HFFc6 (cell line): Measurements from ENCODE around the gene KIAA1217. TPM values are rescaled to one million over a fixed set of nuclear protein-coding genes. Genes with fewer than 3 reads are reported as not detected.

ENCODE experiments used
- DNase-seq: peaks from one replicate; pipeline ENCODE4 v3.0.0-alpha.2; 2018
- H3K27ac Mint-ChIP-seq: 2 replicates; pipeline ENCODE4 v1.8.0; 2020; ENCODE audit warnings: mild to moderate bottlenecking, mixed read lengths
- H3K27me3 Mint-ChIP-seq: 2 replicates; pipeline ENCODE4 v1.8.0; 2021; ENCODE audit warnings: mild to moderate bottlenecking, moderate library complexity, mixed read lengths; ENCODE audit not compliant: insufficient read depth
- H3K36me3 Mint-ChIP-seq: 2 replicates; pipeline ENCODE4 v1.8.0; 2021; ENCODE audit warnings: low read depth, mixed read lengths
- H3K4me1 Mint-ChIP-seq: 2 replicates; pipeline ENCODE4 v1.8.0; 2020; ENCODE audit warnings: low read depth, mixed read lengths
- H3K4me3 Mint-ChIP-seq: 2 replicates; pipeline ENCODE4 v1.8.0; 2020; ENCODE audit warnings: mild to moderate bottlenecking, moderate library complexity, mixed read lengths
- H3K9me3 Mint-ChIP-seq: 2 replicates; pipeline ENCODE4 v1.8.0; 2020; ENCODE audit warnings: mild to moderate bottlenecking, mixed read lengths
- CTCF ChIP-seq: fragments of 200-600 bp; sonication (generic); IDR thresholded peaks from 2 replicates; pipeline ENCODE4 v1.5.0; 2021; ENCODE audit warnings: antibody characterized with exemption, mild to moderate bottlenecking
- total RNA-seq, 6 experiments: library from RNA; stranded (reverse); fragmentation: NEBNext Ultra II Directional; extraction: Animal tissue kit (Norgen Biotek cat#: 25700); gene quantifications; 2 replicates in 1 of 6; 3 replicates in 5 of 6; pipeline ENCODE4 v1.2.3, GENCODE V29; 2021

Gene KIAA1217
- total RNA-seq, 6 experiments from 2014 or later, result 1.3 to 2.1 (median 2.0) TPM

GRCh38 chr10:24246365-24246764 lies 37.4 kb downstream of the KIAA1217 start:
- H3K27ac Mint-ChIP-seq, result no peak overlapping the region
- H3K4me3 Mint-ChIP-seq, result no peak overlapping the region
- H3K36me3 Mint-ChIP-seq, result no peaks in the 10 kb centered on the region
- no peaks in the 10 kb centered on the region for H3K4me1 Mint-ChIP-seq
- TF ChIP-seq CTCF, result no peak
- DNase-seq, result no peak
- no peaks in the 10 kb centered on the region; the same call in 1 of the 2 replicates for H3K27me3 Mint-ChIP-seq
- H3K9me3 Mint-ChIP-seq, result no peaks in the 10 kb centered on the region

- Mint-ChIP-seq H3K27ac (no peak overlapping the region), H3K4me1 (no peaks in the 10 kb centered on the region), H3K36me3 (no peaks in the 10 kb centered on the region), H3K27me3 (peaks cover 1% of the 10 kb centered on the region; the same call in 1 of the 2 replicates), H3K4me3 (no peak overlapping the region), H3K9me3 (no peaks in the 10 kb centered on the region)
- no peak for DNase-seq
- no peak for TF ChIP-seq CTCF
Measured at GRCh38 chr10:24247841-24248240, 38.9 kb downstream of the KIAA1217 start.

GRCh38 chr10:24249829-24250415 lies 41.0 kb downstream of the KIAA1217 start:
- Mint-ChIP-seq H3K9me3 (no peaks in the 10 kb centered on the region), H3K4me1 (no peaks in the 10 kb centered on the region), H3K36me3 (no peaks in the 10 kb centered on the region), H3K27ac (no peak overlapping the region), H3K4me3 (no peak overlapping the region), H3K27me3 (peaks cover 5% of the 10 kb centered on the region; the same call in 1 of the 2 replicates)
- no peak for TF ChIP-seq CTCF
- no peak for DNase-seq

- Mint-ChIP-seq H3K4me3 (no peak overlapping the region), H3K27me3 (peaks cover 5% of the 10 kb centered on the region; the same call in 1 of the 2 replicates), H3K4me1 (no peaks in the 10 kb centered on the region), H3K9me3 (no peaks in the 10 kb centered on the region), H3K27ac (no peak overlapping the region), H3K36me3 (no peaks in the 10 kb centered on the region)
- TF ChIP-seq CTCF, result no peak
- DNase-seq, result no peak
Measured at GRCh38 chr10:24251547-24251946, 42.6 kb downstream of the KIAA1217 start.

- no peaks in the 10 kb centered on the region for H3K36me3 Mint-ChIP-seq
- no peak for DNase-seq
- H3K9me3 Mint-ChIP-seq, result no peaks in the 10 kb centered on the region
- peaks cover 5% of the 10 kb centered on the region; the same call in 1 of the 2 replicates for H3K27me3 Mint-ChIP-seq
- H3K4me1 Mint-ChIP-seq, result no peaks in the 10 kb centered on the region
- H3K4me3 Mint-ChIP-seq, result no peak overlapping the region
- TF ChIP-seq CTCF, result no peak
- no peak overlapping the region for H3K27ac Mint-ChIP-seq
Measured at GRCh38 chr10:24254180-24254579, 45.2 kb downstream of the KIAA1217 start.
